Measurements from ENCODE around the gene PARD3B. TPM values are rescaled to one million over a fixed set of nuclear protein-coding genes. Genes with fewer than 3 reads are reported as not detected.

Gene PARD3B
- total and polyA plus RNA-seq, 10 of the 15 experiments (the other 5 are each of a cell fraction or from before 2014, with no cell fraction given) = 0.01 to 0.54 (median 0.07) TPM; not detected in 7

DNA sequence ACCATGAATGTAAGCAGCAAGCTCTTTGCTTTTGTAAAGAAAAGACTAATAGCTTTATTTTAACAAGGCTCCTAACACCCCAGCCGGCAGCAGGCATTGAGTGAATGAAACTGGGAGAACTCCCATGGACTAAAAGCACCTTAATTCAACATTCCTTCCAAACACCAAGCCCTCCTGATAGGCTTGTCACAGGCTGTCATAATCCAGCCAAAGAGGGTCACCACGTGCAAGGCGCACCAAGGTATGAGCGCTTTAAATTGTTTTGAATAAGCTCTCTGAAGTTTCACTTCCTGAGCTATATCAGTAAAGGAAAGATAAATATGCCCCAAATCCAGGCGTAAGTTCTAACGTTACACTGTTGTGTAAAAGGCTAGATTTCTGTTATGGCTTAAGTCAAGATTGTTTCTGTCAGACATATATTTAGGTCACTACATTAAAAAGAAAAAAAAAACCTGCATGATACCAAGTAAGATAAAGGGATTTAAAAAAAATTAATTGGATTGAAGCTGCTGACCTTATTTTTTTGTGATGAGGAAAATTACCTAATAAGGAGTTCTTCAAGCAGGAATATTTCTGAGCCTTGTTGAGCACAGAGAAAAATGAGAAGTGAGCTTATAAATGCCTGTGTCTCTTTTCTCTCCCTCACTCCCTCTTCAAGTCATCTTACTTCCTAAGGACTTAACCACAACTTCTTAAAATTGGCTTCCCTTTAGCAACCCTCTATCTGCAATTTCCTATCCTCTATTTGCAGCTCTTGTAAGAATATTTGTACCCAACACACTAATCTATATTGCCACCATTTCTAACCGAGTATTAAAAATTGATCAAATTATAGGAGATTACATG is 1000.9 kb downstream of the PARD3B start:
- H3K4me1 ChIP-seq (ENCODE audit: control insufficient read depth, insufficient read depth, low read length) = no peaks in the 10 kb centered on the region
- no peak for ATAC-seq
- 30% methylated on average over 7 of the region's 7 CpGs for WGBS (ENCODE audit: insufficient coverage, insufficient replicate concordance, low lambda C conversion rate, missing lambda C conversion rate)
- no peak overlapping the region for H3K4me2 ChIP-seq (ENCODE audit: control insufficient read depth, insufficient read depth)
- no peaks in the 10 kb centered on the region for H3K79me2 ChIP-seq (ENCODE audit: control insufficient read depth, insufficient read depth, low read length)
- DNase-seq (ENCODE audit: low read depth, low spot score) = no peak
- no peaks in the 10 kb centered on the region for H3K9me3 ChIP-seq (replicated peaks; ENCODE audit: control insufficient read depth, insufficient read depth, low read length)
- H4K20me1 ChIP-seq (ENCODE audit: control insufficient read depth, insufficient read depth) = no peaks in the 10 kb centered on the region
- ChIA-PET SMC1A (ENCODE audit: uncharacterized antibody, unreplicated experiment) (no interaction called here), POLR2A (no interaction called here), CTCF (interaction anchor here (1.2 kb wide), 1 partner anchor 19 kb away, joined by 3 read pairs; no protein-coding TSS in a partner anchor), RAD21 (ENCODE audit: unreplicated experiment) (no interaction called here)
- no peak overlapping the region for H3K4me3 ChIP-seq
- no peak overlapping the region for H3K27ac ChIP-seq (ENCODE audit: control insufficient read depth, insufficient read depth)
- no peaks in the 10 kb centered on the region for H3K27me3 ChIP-seq (replicated peaks in 1 of 2; ENCODE audit: control insufficient read depth in 2 of 2, insufficient read depth in 2 of 2, low read length in 1 of 2)
- H3K9ac ChIP-seq (ENCODE audit: control insufficient read depth, insufficient read depth, low read length) = no peak overlapping the region
- in situ Hi-C loops (cut with MboI) = no loop called here
- no peak for FAIRE-seq
- intact Hi-C loops (cut with micrococcal nuclease; ENCODE audit: unreplicated experiment) = no loop called here
- no peak for TF ChIP-seq TARDBP (IDR thresholded peaks at IDR 0.05; ENCODE audit: borderline replicate concordance)
- no peak for TF ChIP-seq ZNF384 (IDR thresholded peaks at IDR 0.05; ENCODE audit: borderline replicate concordance, low read depth, low read length)
- TF ChIP-seq FOXM1 (IDR thresholded peaks at IDR 0.05; ENCODE audit: low read depth, low read length) = no peak
- no peak for TF ChIP-seq CEBPB (IDR thresholded peaks at IDR 0.05; ENCODE audit: borderline replicate concordance in 1 of 2, low read depth in 2 of 2, low read length in 2 of 2)
- TF ChIP-seq BHLHE40 (IDR thresholded peaks at IDR 0.05; ENCODE audit: borderline replicate concordance in 1 of 2, low read depth in 2 of 2, low read length in 1 of 2) = no peak
- TF ChIP-seq, protein P1, sequence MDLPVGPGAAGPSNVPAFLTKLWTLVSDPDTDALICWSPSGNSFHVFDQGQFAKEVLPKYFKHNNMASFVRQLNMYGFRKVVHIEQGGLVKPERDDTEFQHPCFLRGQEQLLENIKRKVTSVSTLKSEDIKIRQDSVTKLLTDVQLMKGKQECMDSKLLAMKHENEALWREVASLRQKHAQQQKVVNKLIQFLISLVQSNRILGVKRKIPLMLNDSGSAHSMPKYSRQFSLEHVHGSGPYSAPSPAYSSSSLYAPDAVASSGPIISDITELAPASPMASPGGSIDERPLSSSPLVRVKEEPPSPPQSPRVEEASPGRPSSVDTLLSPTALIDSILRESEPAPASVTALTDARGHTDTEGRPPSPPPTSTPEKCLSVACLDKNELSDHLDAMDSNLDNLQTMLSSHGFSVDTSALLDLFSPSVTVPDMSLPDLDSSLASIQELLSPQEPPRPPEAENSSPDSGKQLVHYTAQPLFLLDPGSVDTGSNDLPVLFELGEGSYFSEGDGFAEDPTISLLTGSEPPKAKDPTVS (IDR thresholded peaks at IDR 0.05; ENCODE audit: low read depth, low read length) = no peak
- BruUV-seq (replicated peaks) = no TSS peak
- H2AFZ ChIP-seq (ENCODE audit: control insufficient read depth, low read depth, low read length) = no peak overlapping the region
- H3K36me3 ChIP-seq (ENCODE audit: control insufficient read depth in 2 of 2, insufficient read depth in 2 of 2, low read length in 1 of 2) = no peaks in the 10 kb centered on the region
